Heart left ventricle (tissue), 16 donors: ENCODE data around the gene CDHR3. TPM values are rescaled to one million over a fixed set of nuclear protein-coding genes. Genes with fewer than 3 reads are reported as not detected.

Experiments used
- ATAC-seq, 4 donors: fragments of 200-7000 bp; cut with Tn5 transposase; one replicate each; pipeline ENCODE4 v1.9.1; 2020 to 2022; ENCODE audit warnings: moderate library complexity in 4 of 4, mild to moderate bottlenecking in 3 of 4, moderate number of reproducible peaks in 1 of 4
- DNase-seq, 5 donors: peaks; one replicate each; pipeline ENCODE4 v3.0.0-alpha.2; 2020
- H3K27ac ChIP-seq, 12 donors: fragments of 200-600 bp; sonication (generic) in 4 of 12; one replicate each; pipeline versions ENCODE4 v1.5.0 to v1.8.0; 2016 to 2022; ENCODE audit warnings: mild to moderate bottlenecking in 2 of 12
- H3K27me3 ChIP-seq, 9 donors: fragments of 200-600 bp; sonication (generic) in 2 of 9; one replicate each; pipeline versions ENCODE4 v1.5.1 to v1.8.0; 2016 to 2022; ENCODE audit warnings: mild to moderate bottlenecking in 3 of 9
- H3K36me3 ChIP-seq, 9 donors: fragments of 200-600 bp; sonication (generic) in 2 of 9; one replicate each; pipeline versions ENCODE4 v1.5.0 to v1.8.0; 2018 to 2022; ENCODE audit warnings: mild to moderate bottlenecking in 2 of 9
- H3K4me1 ChIP-seq, 12 donors: fragments of 200-600 bp; sonication (generic) in 4 of 12; one replicate each; pipeline versions ENCODE4 v1.5.0 to v1.8.0; 2016 to 2022; ENCODE audit warnings: mild to moderate bottlenecking in 3 of 12
- H3K4me3 ChIP-seq, 12 donors: fragments of 200-600 bp; sonication (generic) in 4 of 12; one replicate each; pipeline versions ENCODE4 v1.5.0 to v1.8.0; 2017 to 2022; ENCODE audit warnings: mild to moderate bottlenecking in 9 of 12, moderate library complexity in 4 of 12
- H3K9me3 ChIP-seq, 12 donors: fragments of 200-600 bp; sonication (generic) in 4 of 12; one replicate each; pipeline versions ENCODE4 v1.5.0 to v1.8.0; 2016 to 2022; ENCODE audit warnings: mild to moderate bottlenecking in 1 of 12
- POLR2A ChIP-seq, 2 donors: fragments of 450-650 bp; IDR thresholded peaks; one replicate each; pipeline ENCODE4 v1.6.1; 2017; ENCODE audit warnings: antibody characterized with exemption in 2 of 2, mild to moderate bottlenecking in 2 of 2, moderate library complexity in 2 of 2
- WGBS, 4 donors: extraction: QIAGEN DNeasy Blood & Tissue Kit in 2 of 4; methylation state at CpG; one replicate each; pipeline versions ENCODE4 v1.1.5 to v1.1.7; 2013 to 2018; 5-methylcytosine and 5-hydroxymethylcytosine counted together
- intact Hi-C, 10 donors: fragments of 100-400 bp; cut with DNase I; formaldehyde crosslinking; loops; one replicate each; pipeline versions ENCODE4 v1.11.1 to v1.14.2; 2022
- polyA plus RNA-seq, 2 donors: library from polyadenylated mRNA; stranded (reverse); fragments of 200-250 nt; gene quantifications; one replicate each; pipeline ENCODE4 v1.2.3, GENCODE V29; 2013
- total RNA-seq, 9 donors: library from RNA; depleted of rRNA in 2 of 9; stranded (reverse); fragments of >200 nt in 2 of 9; fragmentation: NEBNext Ultra II Directional in 3 of 9; extraction: Animal tissue kit (Norgen Biotek cat#: 25700) in 3 of 9; gene quantifications; one replicate each; pipeline versions ENCODE4 v1.1.0 to v1.2.4, GENCODE V29; 2016 to 2023
- TF ChIP-seq, protein P1 (sequence below), 12 donors: fragments of 200-600 bp; sonication (generic) in 4 of 12; IDR thresholded peaks; one replicate each; pipeline versions ENCODE4 v1.5.0 to v1.8.0; 2018 to 2022; ENCODE audit warnings: antibody characterized with exemption in 12 of 12, mild to moderate bottlenecking in 5 of 12
- donor health status: ischemic (EF 13 %, LVEDD 7.1; RV severe dilation, severe dysfunction).
- donor health status: healthy with polysubstance abuse.
- donor health status: DM: no; HTN: yes; CAD: no.
- donor health status: DM: no; HTN: no; CAD: no.
- donor health status: ischemic (EF 25% LVEDD 6.9; RV normal size, moderate dysfunction).
- donor health status: ischemic (EF 25% LVEDD 5.7; RV mildly dilated, moderate dysfunction).
- donor health status: healthy.
- donor health status: DM: yes; HTN: yes; CAD: no.
- donor health status: ischemic (EF 35%, LVEDD 5.7; RV mildly dilated, moderate dysfunction).
- donor health status: nonischemic (EF 11% LVEDD 7.7; RV severe dilation, severe dysfunction).
- donor health status: DM: yes; HTN: yes; CAD: no.
- donor health status: PGD.
- donor health status: ischemic (EF 29% LVEDD 5.4; RV normal size, mild dysfunction).
- donor health status: nonischemic (EF 23%, LVEDD 6.1; RV moderate dilation, normal function).

The CDHR3 gene
- total and polyA plus RNA-seq, 11 donors, result 0.60 to 6.1 (median 1.4) TPM

DNA sequence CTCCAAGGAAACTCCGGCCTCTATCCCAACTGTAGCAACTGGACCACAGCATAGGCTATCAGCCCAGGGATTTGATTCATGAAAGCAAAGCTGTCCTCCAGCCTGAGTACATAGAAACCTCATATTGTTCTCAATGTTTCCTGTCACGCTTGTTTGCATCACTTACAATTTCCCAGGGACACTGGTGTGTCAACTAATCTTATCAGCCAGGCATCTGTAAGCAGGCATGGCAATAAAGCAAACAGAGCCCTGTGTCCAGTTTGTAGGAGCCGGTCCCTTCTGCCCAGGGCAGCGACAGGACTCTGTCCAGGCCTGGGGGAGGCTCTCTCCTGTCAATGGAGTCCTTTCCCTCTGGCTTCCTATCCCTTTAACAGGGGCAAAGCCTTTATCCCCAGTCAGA is 23.0 kb upstream of the CDHR3 start:
- no peak for DNase-seq
- Histone ChIP-seq H3K9me3 (no peaks in the 10 kb centered on the region), H3K36me3 (no peaks in the 10 kb centered on the region), H3K27ac (no peak overlapping the region), H3K4me1 (peaks cover 0 to 6% (median 0%) of the 10 kb centered on the region in 12 donors), H3K4me3 (no peak overlapping the region), H3K27me3 (no peaks in the 10 kb centered on the region)
- WGBS, 4 donors, result 74 to 94% (median 79%) methylated on average over 4 of the region's 4 CpGs
- intact Hi-C loops, result no loop called here
- TF ChIP-seq POLR2A (IDR thresholded peaks at IDR 0.05), result no peak
- TF ChIP-seq, protein P1, sequence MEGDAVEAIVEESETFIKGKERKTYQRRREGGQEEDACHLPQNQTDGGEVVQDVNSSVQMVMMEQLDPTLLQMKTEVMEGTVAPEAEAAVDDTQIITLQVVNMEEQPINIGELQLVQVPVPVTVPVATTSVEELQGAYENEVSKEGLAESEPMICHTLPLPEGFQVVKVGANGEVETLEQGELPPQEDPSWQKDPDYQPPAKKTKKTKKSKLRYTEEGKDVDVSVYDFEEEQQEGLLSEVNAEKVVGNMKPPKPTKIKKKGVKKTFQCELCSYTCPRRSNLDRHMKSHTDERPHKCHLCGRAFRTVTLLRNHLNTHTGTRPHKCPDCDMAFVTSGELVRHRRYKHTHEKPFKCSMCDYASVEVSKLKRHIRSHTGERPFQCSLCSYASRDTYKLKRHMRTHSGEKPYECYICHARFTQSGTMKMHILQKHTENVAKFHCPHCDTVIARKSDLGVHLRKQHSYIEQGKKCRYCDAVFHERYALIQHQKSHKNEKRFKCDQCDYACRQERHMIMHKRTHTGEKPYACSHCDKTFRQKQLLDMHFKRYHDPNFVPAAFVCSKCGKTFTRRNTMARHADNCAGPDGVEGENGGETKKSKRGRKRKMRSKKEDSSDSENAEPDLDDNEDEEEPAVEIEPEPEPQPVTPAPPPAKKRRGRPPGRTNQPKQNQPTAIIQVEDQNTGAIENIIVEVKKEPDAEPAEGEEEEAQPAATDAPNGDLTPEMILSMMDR (IDR thresholded peaks at IDR 0.05), result no peak
- ATAC-seq, result no peak

DNA sequence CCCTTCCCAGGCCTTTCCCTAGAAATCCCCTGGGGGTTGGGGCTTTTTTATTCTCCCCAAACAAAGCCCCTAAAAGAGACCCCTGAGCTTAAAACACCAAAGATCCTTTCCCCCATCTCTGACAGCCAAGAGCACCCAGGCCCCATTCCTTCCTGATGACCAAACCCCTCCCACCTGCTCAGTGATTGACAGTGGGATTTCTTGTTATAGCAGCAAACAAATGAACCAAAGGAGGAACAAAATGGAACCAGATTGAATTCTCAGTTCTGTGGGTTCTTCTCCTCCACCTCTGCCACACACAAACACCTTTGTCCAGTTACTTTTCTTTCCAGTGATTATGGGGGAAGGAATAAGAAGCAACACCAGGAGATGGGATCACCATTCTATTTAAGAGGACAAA is 21.5 kb upstream of the CDHR3 start:
- H3K27ac ChIP-seq, result no peak overlapping the region
- H3K4me3 ChIP-seq, result no peak overlapping the region
- no peak for ATAC-seq
- no peaks in the 10 kb centered on the region for H3K27me3 ChIP-seq
- TF ChIP-seq, protein P1 (IDR thresholded peaks at IDR 0.05), result no peak
- TF ChIP-seq POLR2A (IDR thresholded peaks at IDR 0.05), result no peak
- H3K36me3 ChIP-seq, result no peaks in the 10 kb centered on the region
- H3K9me3 ChIP-seq, result no peaks in the 10 kb centered on the region
- no peak for DNase-seq
- H3K4me1 ChIP-seq, result no peaks in the 10 kb centered on the region
- intact Hi-C loops, result no loop called here

DNA sequence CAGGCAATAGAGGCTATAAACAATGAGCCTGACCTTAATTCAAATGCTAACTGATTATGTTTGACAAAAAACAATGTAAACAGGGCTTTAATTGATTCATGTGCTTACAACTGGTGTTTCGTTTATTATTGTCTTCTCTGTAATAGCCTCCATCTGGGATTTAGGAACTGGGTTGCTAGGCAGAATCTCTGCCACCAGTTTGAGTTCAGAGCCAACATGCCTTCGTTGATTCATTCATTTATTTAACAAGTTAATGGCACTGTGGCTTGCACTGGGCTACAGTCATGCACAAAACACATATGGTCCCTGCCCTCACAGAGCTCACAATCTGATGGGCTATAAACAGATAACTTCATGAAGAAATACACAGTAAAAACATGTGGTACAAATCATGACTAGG is 19.6 kb upstream of the CDHR3 start:
- no peaks in the 10 kb centered on the region for H3K9me3 ChIP-seq
- H3K4me1 ChIP-seq, result no peaks in the 10 kb centered on the region
- H3K36me3 ChIP-seq, result no peaks in the 10 kb centered on the region
- no peaks in the 10 kb centered on the region for H3K27me3 ChIP-seq
- no peak overlapping the region for H3K4me3 ChIP-seq
- DNase-seq (no peak), ATAC-seq (no peak)
- 85 to 93% (median 87%) methylated on average over 2 of the region's 2 CpGs for WGBS, 4 donors
- intact Hi-C loops, result no loop called here
- TF ChIP-seq, protein P1 (IDR thresholded peaks at IDR 0.05), result no peak
- TF ChIP-seq POLR2A (IDR thresholded peaks at IDR 0.05), result no peak
- H3K27ac ChIP-seq, result no peak overlapping the region

DNA sequence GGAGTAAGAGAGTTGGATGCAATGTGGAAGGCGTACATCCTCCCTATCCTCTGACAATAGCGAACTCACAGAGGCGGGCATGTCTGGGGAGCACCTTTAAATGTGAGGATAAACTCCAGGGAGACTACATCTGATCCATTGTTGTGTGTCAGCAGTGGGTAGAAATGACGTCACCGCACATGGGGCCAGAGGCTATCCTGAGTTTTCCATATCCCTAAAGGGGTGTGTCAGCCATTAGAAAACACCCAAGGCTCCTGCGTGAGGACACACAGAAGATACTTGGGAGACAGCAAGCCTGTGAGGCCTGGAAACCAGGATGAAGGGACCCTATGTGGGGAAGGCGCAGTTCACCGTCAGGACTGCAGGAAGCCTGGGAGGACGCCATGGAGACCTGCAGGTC is 17.2 kb upstream of the CDHR3 start:
- ATAC-seq (no peak), DNase-seq (no peak)
- Histone ChIP-seq H3K27me3 (no peaks in the 10 kb centered on the region), H3K36me3 (no peaks in the 10 kb centered on the region), H3K4me3 (no peak overlapping the region), H3K9me3 (peaks cover 0 to under 1% (median 0%) of the 10 kb centered on the region in 12 donors), H3K27ac (no peak overlapping the region), H3K4me1 (no peaks in the 10 kb centered on the region)
- intact Hi-C loops, result loop anchor here in 1 of 10 donors (5.0 kb wide), 1 partner anchor 46 kb away; no protein-coding TSS in a partner anchor
- 82 to 91% (median 90%) methylated on average over 9 of the region's 9 CpGs for WGBS, 4 donors
- TF ChIP-seq, protein P1 (IDR thresholded peaks at IDR 0.05), result no peak
- TF ChIP-seq POLR2A (IDR thresholded peaks at IDR 0.05), result no peak
